ENCODE data around the gene HADHA. TPM values are rescaled to one million over a fixed set of nuclear protein-coding genes. Genes with fewer than 3 reads are reported as not detected.
"Not testable (repeated sequence)": the region's sequence is repeated elsewhere in the genome, so short reads cannot be mapped to it uniquely, and the experiment has no call there.

The HADHA gene
- total RNA-seq, 2 experiments from 2014 or later: 149 to 154 TPM

DNA sequence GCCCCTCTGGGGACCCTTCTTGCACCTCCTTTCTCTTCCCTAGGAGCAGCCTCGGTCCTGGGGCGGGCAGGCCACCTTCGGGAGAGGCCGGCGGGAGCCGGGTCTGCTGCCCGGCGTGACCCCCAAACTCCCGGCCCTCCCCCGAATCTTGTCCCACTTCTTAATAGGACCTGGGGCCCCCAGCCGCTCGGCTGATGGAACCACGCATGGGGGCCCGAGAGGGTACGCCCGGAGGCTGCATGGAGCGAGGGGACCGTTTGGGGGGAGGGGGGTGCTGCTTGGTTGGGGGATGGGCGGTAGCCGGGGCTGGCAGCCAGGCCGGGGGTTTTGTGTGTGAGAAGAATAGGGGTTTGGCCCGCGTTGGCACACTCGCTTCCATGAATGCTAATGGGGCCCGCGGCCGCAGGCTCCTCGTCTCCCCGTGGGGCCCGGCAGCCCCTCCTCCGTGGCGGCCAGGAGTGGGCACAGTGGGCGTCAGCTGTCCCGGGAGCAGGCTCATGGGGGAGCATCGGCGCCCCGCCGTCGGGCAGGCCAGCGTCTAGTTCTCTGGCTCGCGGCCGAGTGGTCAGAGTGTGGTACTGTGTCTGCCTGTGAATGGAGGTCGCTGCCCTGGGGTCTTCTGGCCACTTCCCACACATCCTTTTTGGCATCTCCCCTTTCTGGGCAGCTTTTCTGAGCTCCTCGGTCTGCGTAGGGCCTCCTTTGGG, 70.5 kb downstream of the HADHA start:
- CTCF ChIA-PET: interaction anchor here (4.4 kb wide), 1 partner anchor 11 kb away, joined by 19 read pairs; no protein-coding TSS in a partner anchor
- ATAC-seq: no peak
- peak overlapping the region; percentile 35 for H3K4me3 Mint-ChIP-seq
- intact Hi-C loops (cut with DNase I, micrococcal nuclease): loop anchor here in 1 of 2 experiments (5.0 to 10.0 kb wide), 3 partner anchors 158 to 291 kb away; partner anchors contain the start of genes ADGRF3 and SELENOI
- H3K4me1 Mint-ChIP-seq: peaks cover 5% of the 10 kb centered on the region
- POLR2A ChIA-PET: no interaction called here
- no peak overlapping the region for H3K27ac Mint-ChIP-seq
- DNase-seq: no peak
- H3K9me3 Mint-ChIP-seq (ENCODE audit: low read depth): no peaks in the 10 kb centered on the region
- peaks cover 2% of the 10 kb centered on the region for H3K36me3 Mint-ChIP-seq (ENCODE audit: low read depth)
- H3K27me3 Mint-ChIP-seq: peaks cover 26% of the 10 kb centered on the region

DNA sequence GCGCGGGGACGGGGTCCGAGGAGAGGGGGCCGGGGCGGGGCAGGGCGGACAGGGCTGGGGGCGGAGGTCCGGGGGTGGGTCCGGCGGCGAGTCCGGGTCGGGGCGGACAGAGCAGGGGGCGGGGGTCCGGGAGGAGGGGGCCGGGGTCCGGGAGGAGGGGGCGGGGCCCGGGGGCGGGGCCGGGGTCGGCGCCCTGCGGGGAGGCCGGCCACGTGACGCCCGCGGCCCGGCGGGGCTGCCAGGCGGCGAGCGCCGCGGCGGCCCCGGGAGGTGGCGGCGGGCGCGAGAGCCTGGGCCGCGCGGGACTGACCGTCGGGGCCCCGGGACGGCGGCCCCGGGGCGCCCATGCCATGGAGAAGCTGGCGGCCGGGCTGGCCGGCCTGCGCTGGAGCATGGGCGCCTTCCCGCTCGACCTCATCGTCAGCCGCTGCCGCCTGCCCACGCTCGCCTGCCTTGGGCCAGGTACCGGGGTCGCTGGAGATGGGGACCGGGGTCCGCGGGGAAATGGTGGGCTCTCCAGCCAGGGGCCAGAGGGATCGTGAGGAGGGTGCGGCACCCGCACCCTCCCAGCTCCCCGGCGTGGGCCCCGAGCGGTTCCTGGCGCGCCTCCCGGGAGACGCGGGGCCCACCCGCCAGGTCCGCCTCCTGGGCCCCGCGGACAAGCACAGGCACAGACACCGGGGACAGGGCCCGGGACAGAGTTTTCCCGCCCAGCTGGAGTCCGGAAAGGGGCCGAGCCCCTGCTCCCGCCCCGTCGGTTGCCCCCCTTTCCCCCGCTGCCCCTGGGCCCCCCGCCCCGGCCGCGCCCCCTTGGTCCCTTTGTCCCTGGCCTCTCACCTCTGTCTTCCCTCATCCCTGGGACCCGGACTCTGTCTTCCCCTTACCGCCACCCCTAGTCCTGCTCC, 71.3 kb downstream of the HADHA start, which contains the start of gene GAREM2:
Gene GAREM2 (plus strand): TSS at position 218 of the 905 bp plus-strand sequence. CDS start 133 bp downstream, at position 351.
- Mint-ChIP-seq H3K4me3 (peak within 1 kb of the TSS; percentile 67), H3K36me3 (ENCODE audit: low read depth) (peaks cover 2% of the 10 kb centered on the region), H3K9me3 (ENCODE audit: low read depth) (no peaks in the 10 kb centered on the region), H3K4me1 (peaks cover 5% of the 10 kb centered on the region), H3K27ac (no peak within 1 kb of the TSS), H3K27me3 (peaks cover 26% of the 10 kb centered on the region)
- ATAC-seq (peak; percentile 14), DNase-seq (no peak)
- CTCF ChIA-PET: interaction anchor here (0.6 to 4.4 kb wide), 5 partner anchors 12 to 1587 kb away, joined by 3 to 19 read pairs (median 3); no protein-coding TSS in a partner anchor
- POLR2A ChIA-PET: no interaction called here
- intact Hi-C loops (cut with DNase I, micrococcal nuclease): loop anchor here in 1 of 2 experiments (5.0 to 10.0 kb wide), 3 partner anchors 159 to 292 kb away; partner anchors contain the start of genes ADGRF3 and SELENOI

DNA sequence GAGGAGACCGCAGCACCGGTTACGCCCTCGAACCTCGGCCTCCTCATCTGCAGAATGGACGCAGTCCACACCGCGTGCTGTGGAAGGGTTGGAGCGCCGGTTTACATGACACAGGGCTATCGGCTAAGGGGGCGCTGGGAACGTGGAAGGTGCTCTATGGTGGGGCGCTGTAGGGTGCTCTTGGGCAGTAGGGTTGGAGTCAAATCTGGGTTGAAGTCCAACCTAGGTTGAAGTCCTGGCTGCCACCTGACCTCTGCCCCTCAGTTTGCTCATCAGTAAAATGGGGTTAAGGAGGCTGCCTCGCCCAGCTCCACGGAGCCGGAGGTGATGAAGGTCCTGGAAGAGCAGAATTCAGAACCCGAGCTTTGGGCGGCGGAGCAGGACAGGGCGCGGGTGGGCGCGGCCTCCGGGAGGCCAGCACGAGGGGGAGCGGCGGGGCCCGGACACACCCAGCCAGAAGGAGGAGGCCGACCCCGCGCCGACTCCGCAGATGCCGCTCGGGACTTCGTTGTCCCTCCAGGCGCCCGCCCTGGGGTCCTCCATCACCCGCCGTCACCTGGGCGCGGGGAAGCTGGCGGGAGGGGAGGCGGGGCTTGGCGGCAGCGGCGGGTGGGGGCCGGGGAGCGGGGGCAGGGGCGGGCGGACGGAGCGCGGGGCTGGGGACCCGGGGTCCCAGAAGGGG, 72.1 kb downstream of the HADHA start:
- Mint-ChIP-seq H3K36me3 (ENCODE audit: low read depth) (peaks cover 2% of the 10 kb centered on the region), H3K9me3 (ENCODE audit: low read depth) (no peaks in the 10 kb centered on the region), H3K27me3 (peaks cover 26% of the 10 kb centered on the region), H3K27ac (no peak overlapping the region), H3K4me1 (peaks cover 5% of the 10 kb centered on the region), H3K4me3 (peak overlapping the region; percentile 67)
- POLR2A ChIA-PET: no interaction called here
- CTCF ChIA-PET: interaction anchor here (0.6 to 4.4 kb wide), 5 partner anchors 13 to 1586 kb away, joined by 3 to 19 read pairs (median 3); no protein-coding TSS in a partner anchor
- intact Hi-C loops (cut with DNase I, micrococcal nuclease): loop anchor here in 1 of 2 experiments (5.0 to 10.0 kb wide), 3 partner anchors 160 to 292 kb away; partner anchors contain the start of genes ADGRF3 and SELENOI
- no peak for ATAC-seq
- DNase-seq: no peak

DNA sequence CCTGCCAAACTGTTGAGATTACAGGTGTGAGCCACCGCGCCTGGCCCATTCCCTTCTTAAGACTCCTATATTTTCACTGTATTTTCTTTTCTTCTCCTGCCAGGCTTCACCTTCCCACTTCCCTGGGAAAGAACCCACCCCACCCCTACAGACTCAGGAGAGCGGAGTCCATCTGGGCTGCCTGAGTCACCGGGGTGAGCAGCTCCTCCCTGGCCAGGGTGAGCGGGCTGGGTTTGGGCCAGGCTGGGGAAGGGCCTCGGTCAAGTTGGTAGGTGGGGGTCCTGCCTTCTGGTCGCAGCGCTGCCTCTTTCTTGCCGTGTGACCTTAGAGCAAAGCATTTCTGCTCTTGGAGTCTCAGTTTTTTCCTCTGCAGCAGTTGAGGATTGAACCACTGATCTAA, 73.6 kb downstream of the HADHA start:
- Mint-ChIP-seq H3K27ac (no peak overlapping the region), H3K9me3 (ENCODE audit: low read depth) (no peaks in the 10 kb centered on the region), H3K4me3 (no peak overlapping the region), H3K4me1 (peaks cover 5% of the 10 kb centered on the region), H3K36me3 (ENCODE audit: low read depth) (peaks cover 2% of the 10 kb centered on the region), H3K27me3 (peaks cover 23% of the 10 kb centered on the region)
- intact Hi-C loops (cut with DNase I, micrococcal nuclease): loop anchor here (1.0 to 10.0 kb wide), 5 partner anchors 160 to 298 kb away; partner anchors contain the start of genes ADGRF3 (in 1 of the 2) and SELENOI (in 1 of the 2)
- ATAC-seq (no peak), DNase-seq (no peak)
- CTCF ChIA-PET: interaction anchor here (0.8 to 4.4 kb wide), 3 partner anchors 15 to 426 kb away, joined by 3 to 19 read pairs (median 3); no protein-coding TSS in a partner anchor
- POLR2A ChIA-PET: no interaction called here

DNA sequence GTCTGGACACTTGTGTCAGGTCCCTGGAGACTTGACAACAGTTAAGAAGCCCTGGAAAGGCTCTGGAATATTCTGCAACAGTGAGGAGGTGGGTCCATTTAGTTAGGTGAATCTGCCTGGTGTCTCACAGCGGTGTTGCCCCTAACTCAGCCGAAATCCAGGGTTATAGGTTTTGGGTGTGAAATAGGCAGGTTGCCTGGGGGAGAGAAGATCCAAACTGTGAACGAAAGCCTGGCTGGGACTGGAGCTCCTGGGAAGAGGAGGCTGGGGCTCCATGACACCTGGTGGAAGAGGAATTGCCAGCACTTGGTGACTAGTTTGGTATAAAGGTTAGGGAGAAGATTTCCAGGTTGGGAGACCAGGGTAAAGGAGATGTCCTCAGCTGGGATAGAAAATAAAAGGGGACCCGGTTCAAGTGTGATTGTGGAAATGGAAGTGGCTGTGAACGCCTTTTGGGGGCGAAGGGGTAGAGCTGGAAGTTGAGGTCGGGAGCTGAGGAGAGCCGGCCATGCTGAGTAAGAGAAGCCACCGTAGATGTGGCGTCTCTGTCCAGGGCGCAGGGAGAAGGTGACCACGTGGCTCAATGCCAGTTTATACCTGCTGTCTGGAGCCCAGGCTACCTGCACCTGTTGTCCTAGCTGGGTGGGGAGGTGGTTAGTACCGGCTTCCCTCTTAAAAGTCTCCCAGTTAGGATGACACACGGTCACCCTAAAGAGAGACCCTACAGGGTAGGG, 74.6 kb downstream of the HADHA start:
- Mint-ChIP-seq H3K27ac (no peak overlapping the region), H3K4me3 (no peak overlapping the region), H3K27me3 (peaks cover 22% of the 10 kb centered on the region), H3K4me1 (peaks cover 5% of the 10 kb centered on the region), H3K36me3 (ENCODE audit: low read depth) (peaks cover 2% of the 10 kb centered on the region), H3K9me3 (ENCODE audit: low read depth) (no peaks in the 10 kb centered on the region)
- intact Hi-C loops (cut with DNase I, micrococcal nuclease): loop anchor here (2.0 to 10.0 kb wide), 4 partner anchors 162 to 299 kb away; partner anchors contain the start of genes ADGRF3 (in 1 of the 2) and SELENOI (in 1 of the 2)
- ChIA-PET POLR2A (no interaction called here), CTCF (interaction anchor here (0.6 kb wide), 1 partner anchor 8 kb away, joined by 3 read pairs; no protein-coding TSS in a partner anchor)
- ATAC-seq (no peak), DNase-seq (no peak)

DNA sequence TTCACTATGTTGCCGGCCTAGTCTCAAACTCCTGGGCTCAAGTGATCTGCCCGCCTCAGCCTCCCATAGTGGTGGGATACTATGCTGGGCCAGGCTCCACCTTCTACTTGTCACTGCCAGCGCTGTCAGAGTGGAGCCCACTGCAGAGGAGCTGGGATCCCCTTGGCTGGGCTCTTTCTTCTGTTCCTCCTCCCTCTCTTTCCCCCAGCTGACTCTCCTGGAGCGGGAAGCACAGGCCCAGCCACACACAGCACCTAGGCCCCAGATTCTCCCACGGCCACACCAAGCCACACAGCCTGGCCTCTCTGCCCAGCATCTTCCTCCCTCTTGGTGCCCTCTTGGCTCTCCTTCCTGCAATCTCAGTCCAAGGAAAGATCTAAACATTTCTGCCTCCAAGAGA, 75.2 kb downstream of the HADHA start:
- peaks cover 16% of the 10 kb centered on the region for H3K27me3 Mint-ChIP-seq
- POLR2A ChIA-PET: no interaction called here
- no peak overlapping the region for H3K4me3 Mint-ChIP-seq
- DNase-seq: no peak
- ATAC-seq: no peak
- no peak overlapping the region for H3K27ac Mint-ChIP-seq
- peaks cover 5% of the 10 kb centered on the region for H3K4me1 Mint-ChIP-seq
- no peaks in the 10 kb centered on the region for H3K9me3 Mint-ChIP-seq (ENCODE audit: low read depth)
- intact Hi-C loops (cut with DNase I, micrococcal nuclease): no loop called here
- CTCF ChIA-PET: interaction anchor here (0.6 to 1.1 kb wide), 2 partner anchors 9 to 177 kb away, joined by 3 to 5 read pairs; no protein-coding TSS in a partner anchor
- peaks cover 2% of the 10 kb centered on the region for H3K36me3 Mint-ChIP-seq (ENCODE audit: low read depth)

DNA sequence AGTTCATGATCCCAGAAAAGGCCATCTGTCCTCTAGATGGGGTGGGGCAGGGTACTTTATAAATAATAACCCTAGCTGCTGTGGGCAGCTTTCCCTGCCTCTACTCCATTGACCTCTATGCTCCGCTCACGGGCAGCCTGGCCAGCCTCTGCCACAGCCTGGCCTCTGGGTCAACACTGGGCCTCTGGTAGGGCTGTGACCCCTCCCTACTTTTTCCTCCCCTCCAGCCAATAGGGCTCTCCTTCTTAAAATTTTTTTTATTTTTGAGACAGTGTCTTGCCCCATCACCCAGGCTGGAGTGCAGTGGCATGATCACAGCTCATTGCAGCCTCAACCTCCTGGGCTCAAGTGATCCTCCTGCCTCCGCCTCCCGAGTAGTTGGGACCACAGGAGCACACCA, 75.6 kb downstream of the HADHA start:
- intact Hi-C loops (cut with DNase I, micrococcal nuclease): no loop called here
- H3K4me1 Mint-ChIP-seq: peaks cover 5% of the 10 kb centered on the region
- DNase-seq (no peak), ATAC-seq (no peak)
- no peak overlapping the region for H3K27ac Mint-ChIP-seq
- H3K36me3 Mint-ChIP-seq (ENCODE audit: low read depth): peaks cover 2% of the 10 kb centered on the region
- H3K27me3 Mint-ChIP-seq: peaks cover 15% of the 10 kb centered on the region
- ChIA-PET POLR2A (no interaction called here), CTCF (interaction anchor here (0.6 to 1.1 kb wide), 3 partner anchors 9 to 177 kb away, joined by 3 to 5 read pairs (median 3); no protein-coding TSS in a partner anchor)
- no peak overlapping the region for H3K4me3 Mint-ChIP-seq
- H3K9me3 Mint-ChIP-seq (ENCODE audit: low read depth): no peaks in the 10 kb centered on the region

DNA sequence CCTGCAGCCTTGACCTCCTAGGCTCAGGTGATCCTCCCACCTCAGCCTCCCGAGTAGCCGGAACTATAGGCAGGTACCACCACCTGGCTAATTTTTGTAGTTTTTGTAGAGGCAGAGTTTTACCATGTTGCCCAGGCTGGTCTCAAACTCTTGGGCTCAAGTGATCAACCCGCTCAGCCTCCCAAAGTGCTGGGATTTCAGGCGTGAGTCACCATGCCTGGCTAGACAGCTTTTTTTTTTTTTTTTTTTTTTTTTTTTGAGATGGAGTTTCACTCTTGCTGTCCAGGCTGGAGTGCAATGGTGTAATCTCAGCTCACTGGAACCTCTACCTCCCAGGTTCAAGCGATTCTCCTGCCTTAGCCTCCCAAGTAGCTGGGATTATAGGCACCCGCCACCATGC, 77.9 kb downstream of the HADHA start:
- DNase-seq; H3K27me3 Mint-ChIP-seq; H3K36me3 Mint-ChIP-seq (ENCODE audit: low read depth); H3K27ac Mint-ChIP-seq; intact Hi-C loops (cut with DNase I, micrococcal nuclease); ATAC-seq; H3K4me3 Mint-ChIP-seq; H3K9me3 Mint-ChIP-seq (ENCODE audit: low read depth); POLR2A ChIA-PET; H3K4me1 Mint-ChIP-seq: not testable (repeated sequence)
- CTCF ChIA-PET: interaction anchor here (0.6 to 1.2 kb wide), 3 partner anchors 8 to 493 kb away, joined by 3 to 7 read pairs (median 4); no protein-coding TSS in a partner anchor

DNA sequence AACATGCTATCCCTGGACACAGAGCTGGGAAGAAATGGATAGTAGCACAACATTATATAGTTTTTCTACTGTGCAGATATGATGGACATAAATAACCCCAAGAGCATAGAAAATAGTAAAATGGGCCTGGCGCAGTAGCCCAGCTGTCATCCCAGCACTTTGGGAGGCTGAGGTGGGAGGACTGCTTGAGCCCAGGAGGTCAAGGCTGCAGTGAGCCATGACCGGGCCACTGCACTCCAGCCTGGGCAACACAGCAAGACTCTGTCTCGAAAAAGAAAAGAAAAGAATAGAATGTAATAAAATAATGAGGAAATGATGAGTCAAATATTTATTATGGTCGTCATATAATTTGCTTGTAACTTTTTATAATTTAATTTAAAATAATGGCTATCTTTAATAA, 79.0 kb downstream of the HADHA start:
- ChIA-PET POLR2A (no interaction called here), CTCF (interaction anchor here (0.7 to 1.0 kb wide), 6 partner anchors 19 to 1796 kb away, joined by 3 to 4 read pairs (median 4); no protein-coding TSS in a partner anchor)
- H3K27me3 Mint-ChIP-seq: no peaks in the 10 kb centered on the region
- no peaks in the 10 kb centered on the region for H3K4me1 Mint-ChIP-seq
- no peaks in the 10 kb centered on the region for H3K9me3 Mint-ChIP-seq (ENCODE audit: low read depth)
- intact Hi-C loops (cut with DNase I, micrococcal nuclease): no loop called here
- DNase-seq: no peak
- H3K27ac Mint-ChIP-seq: no peak overlapping the region
- H3K4me3 Mint-ChIP-seq: no peak overlapping the region
- no peak for ATAC-seq
- no peaks in the 10 kb centered on the region for H3K36me3 Mint-ChIP-seq (ENCODE audit: low read depth)

DNA sequence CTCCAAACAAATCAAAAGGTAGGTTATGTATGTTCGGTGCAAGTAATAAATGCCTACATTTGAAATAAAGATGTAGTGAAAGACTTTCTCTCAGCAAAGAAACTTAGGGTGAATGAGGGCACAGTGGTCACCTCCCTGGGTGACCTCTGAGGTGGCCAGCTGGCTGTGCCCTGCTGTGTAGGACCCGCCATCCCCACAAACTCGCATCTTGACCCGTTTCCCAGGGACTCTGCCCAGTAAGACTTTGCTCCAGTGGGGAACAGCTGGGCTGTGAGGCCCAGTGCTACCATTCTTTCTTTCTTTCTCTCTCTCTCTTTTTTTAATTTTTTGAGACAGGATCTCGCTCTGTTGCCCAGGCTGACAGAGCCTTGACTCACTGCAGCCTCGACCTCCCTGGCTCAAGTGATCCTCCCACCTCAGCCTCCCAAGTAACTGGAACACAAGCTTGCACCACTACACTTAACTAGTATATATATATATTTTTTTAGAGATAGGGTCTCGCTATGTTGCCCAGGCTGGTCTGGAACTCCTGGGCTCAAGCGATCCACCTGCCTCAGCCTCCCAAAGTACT, 79.7 kb downstream of the HADHA start:
- H3K36me3 Mint-ChIP-seq (ENCODE audit: low read depth): no peaks in the 10 kb centered on the region
- CTCF ChIA-PET: interaction anchor here (0.7 to 1.0 kb wide), 4 partner anchors 20 to 1796 kb away, joined by 3 to 4 read pairs (median 4); no protein-coding TSS in a partner anchor

More for the DNA sequence above, 79.7 kb downstream of the HADHA start:
- H3K27me3 Mint-ChIP-seq: no peaks in the 10 kb centered on the region
- POLR2A ChIA-PET: no interaction called here
- no peak overlapping the region for H3K27ac Mint-ChIP-seq
- intact Hi-C loops (cut with DNase I, micrococcal nuclease): no loop called here
- no peaks in the 10 kb centered on the region for H3K9me3 Mint-ChIP-seq (ENCODE audit: low read depth)
- no peaks in the 10 kb centered on the region for H3K4me1 Mint-ChIP-seq
- DNase-seq: no peak
- no peak for ATAC-seq
- H3K4me3 Mint-ChIP-seq: no peak overlapping the region

All from activated CD4-positive, alpha-beta T cell treated with anti-CD3 and anti-CD28 coated beads for 36 hours (primary cell).